Neural cell (in vitro differentiated cells): ENCODE measurements around the gene SPTB. TPM values are rescaled to one million over a fixed set of nuclear protein-coding genes. Genes with fewer than 3 reads are reported as not detected.

Experiments
- polyA plus RNA-seq: library from polyadenylated mRNA; depleted of rRNA; stranded (reverse); fragments of >200 nt; gene quantifications from 2 replicates; pipeline ENCODE4 v1.2.3, GENCODE V29; 2014
- small RNA-seq, 3 experiments: library from RNA; depleted of rRNA; stranded (forward); fragments of <200 nt; gene quantifications; one replicate each; pipeline ENCODE3, GENCODE V24; 2012

The SPTB gene
- polyA plus RNA-seq, 1 donor from 2014 or later, result 1.9 TPM

Small RNA genes within 50 kb of the gene (small RNA-seq; reads per million reads assigned to genes)
- gene RPPH1-2P, result 0 reads per million in 3 experiments

Other genes starting within 250 kb of the SPTB start
- 15.8 and 27.3 TPM in 2 replicates for gene PLEKHG3, start 175.5 kb downstream of the SPTB start, polyA plus RNA-seq
- 40.5 and 69.5 TPM in 2 replicates for gene CHURC1, start 34.5 kb upstream of the SPTB start, polyA plus RNA-seq
- not detected in 2 replicates for gene GPX2, start 62.8 kb upstream of the SPTB start, polyA plus RNA-seq
- gene RAB15, start 92.4 kb upstream of the SPTB start, polyA plus RNA-seq, result 42.0 and 56.4 TPM in 2 replicates
- gene FNTB, start 107.0 kb upstream of the SPTB start, polyA plus RNA-seq, result 6.7 and 14.2 TPM in 2 replicates
- gene MAX, start 222.6 kb upstream of the SPTB start, polyA plus RNA-seq, result 51.3 and 55.3 TPM in 2 replicates